SW480 (cell line): ENCODE measurements around the gene CKM.
"Not testable (repeated sequence)": the region's sequence is repeated elsewhere in the genome, so short reads cannot be mapped to it uniquely, and the experiment has no call there.

Source experiments
- DNase-seq: peaks from one replicate; pipeline ENCODE4 v3.0.0-alpha.2; 2016; ENCODE audit warnings: low spot score

Gene CKM

DNA sequence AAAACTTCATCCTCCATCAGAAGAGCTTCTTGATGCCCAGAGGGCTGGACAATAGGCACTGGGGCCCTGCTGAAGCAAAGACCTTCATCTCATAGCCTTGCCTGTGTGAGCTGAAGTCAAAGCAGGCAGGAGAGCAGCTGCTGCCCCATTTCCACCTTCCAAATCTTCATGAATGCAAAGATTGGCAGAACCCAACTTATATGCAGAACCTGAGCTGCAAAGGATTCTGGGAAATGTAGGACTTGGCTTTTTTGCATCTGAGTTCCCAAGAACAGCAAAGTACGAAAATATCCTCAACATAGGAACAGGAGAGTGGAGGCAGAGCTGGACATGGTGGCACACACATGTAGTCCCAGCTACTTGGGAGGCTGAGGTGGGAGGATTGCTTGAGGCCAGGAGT lies 30.8 kb downstream of the CKM start:
- DNase-seq = no peak

DNA sequence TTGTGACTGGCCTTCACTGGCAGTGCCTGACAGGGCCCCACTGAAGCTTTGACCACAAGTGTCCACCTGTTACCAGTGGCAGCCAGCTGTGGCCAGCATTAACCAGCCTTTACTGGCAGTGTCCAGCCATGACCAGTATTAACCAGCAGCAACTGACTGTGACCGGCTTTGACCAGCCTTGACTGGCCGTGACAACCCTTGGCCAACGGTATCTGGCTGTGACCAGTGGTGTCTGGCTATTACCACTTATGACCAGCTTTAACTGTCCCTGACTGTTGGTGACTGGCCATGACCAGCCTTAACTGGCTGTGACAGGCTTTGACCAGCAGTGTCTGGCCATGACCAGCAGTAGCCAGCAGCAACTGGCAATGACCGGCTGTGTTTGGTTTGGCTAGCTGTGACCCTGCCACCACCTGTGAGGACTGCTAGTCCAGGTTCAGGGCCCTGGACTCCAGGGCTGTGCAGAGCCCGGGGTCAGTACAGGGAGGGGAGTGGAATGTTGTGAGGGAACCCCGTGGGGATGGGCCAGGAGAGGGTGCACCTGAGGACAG lies 32.2 kb downstream of the CKM start:
- DNase-seq = no peak

GRCh38 chr19:45283443-45284033 lies 39.1 kb downstream of the CKM start:
- DNase-seq = no peak

DNA sequence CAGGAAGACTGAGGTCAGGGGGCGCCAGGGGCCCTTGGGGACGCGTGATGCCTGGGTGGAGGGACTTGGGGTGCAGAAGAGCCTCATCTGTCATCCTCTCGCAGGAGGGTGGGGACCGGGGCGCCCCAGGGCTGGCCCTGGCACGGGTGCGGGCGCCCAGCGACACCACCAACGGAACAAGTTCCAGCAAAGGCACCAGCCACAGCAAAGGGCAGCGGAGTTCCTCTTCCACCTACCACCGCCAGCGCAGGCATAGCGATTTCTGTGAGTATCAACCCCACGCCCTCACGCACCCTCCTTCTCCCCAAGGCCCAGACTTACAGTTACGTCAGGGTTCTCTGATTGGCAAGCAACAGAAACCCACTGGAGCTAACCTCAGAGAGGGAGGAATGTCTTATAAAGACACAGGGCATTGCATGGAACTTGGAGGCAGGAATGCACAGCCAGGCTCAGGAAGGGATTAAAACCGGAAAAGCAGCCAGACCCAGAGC lies 42.2 kb downstream of the CKM start:
- no peak for DNase-seq

GRCh38 chr19:45279587-45280192 lies 43.0 kb downstream of the CKM start:
- no peak for DNase-seq

GRCh38 chr19:45278087-45278486 lies 44.6 kb downstream of the CKM start:
- no peak for DNase-seq

GRCh38 chr19:45276284-45276687 lies 46.4 kb downstream of the CKM start:
- DNase-seq = no peak

DNA sequence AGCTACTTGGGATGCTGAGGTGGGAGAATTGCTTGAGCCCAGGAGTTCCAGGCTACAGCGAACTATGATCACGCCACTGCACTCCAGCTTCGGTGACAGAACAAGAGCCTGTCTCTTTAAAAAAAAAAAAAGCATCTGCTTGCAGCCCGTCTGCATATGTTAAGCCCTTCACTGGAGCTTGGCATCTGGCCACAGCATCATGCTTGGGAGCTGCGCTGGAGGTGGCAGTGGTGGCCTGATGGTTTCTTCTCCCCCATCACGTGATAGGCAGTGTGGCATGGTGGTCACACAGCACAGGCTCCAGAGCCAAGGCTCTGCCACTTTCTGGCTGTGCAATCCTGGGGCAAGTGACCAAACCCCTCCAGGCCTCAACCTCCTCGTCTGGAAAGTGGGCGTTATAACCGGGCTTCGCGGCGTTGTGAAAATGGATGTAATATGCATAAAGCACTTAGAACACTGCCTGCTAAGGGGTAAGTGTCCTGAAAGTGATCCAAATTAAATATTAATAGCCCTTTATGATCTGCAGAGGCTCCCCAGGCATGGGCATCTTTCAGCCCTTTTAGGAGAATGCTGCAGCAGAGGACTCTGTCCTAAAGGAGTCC lies 47.2 kb downstream of the CKM start:
- no peak for DNase-seq

DNA sequence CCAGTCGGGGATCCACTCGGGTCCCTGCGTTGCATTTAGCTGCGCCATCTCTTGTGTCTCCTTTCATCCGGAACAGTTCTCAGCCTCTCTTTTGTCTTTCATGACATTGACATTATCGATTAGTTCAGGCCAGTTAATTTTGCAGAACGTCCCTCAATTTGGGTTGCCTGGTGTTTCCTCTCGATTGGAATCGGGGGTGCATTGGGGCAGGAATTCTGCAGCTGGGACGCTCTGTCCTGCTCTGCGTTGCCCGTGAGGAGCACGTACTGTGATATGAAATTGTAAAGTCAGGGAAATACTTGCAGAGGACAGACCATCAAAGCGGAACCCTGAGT lies 49.2 kb downstream of the CKM start:
- DNase-seq = no peak

- no peak for DNase-seq
These were observed 51.0 kb downstream of the CKM start for GRCh38 chr19:45271735-45272108.

DNA sequence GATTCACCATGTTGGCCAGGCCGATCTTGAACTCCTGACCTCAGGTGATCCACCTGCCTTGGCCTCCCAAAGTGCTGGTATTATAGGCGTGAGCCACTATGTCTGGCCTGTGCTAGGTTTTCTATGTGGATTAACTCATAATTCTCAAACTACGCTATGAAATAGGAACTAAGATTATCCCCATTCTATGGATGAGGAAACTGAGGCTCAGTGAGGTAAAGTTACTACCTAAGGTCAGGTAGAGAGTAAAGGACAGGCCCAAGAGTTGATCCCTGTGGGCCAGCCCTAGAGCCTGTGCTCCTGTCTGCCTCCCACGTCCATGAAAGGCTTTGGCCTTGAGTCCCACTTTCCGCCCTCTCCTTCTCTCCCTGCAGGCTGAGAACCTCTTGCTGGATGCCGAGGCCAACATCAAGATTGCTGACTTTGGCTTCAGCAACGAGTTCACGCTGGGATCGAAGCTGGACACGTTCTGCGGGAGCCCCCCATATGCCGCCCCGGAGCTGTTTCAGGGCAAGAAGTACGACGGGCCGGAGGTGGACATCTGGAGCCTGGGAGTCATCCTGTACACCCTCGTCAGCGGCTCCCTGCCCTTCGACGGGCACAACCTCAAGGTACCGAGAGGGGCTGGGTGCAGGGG lies 51.5 kb downstream of the CKM start:
- no peak for DNase-seq

- not testable (repeated sequence) for DNase-seq
These were observed 52.7 kb downstream of the CKM start for GRCh38 chr19:45269939-45270338.

GRCh38 chr19:45267296-45267695 lies 55.4 kb downstream of the CKM start:
- no peak for DNase-seq

- DNase-seq = no peak
These were observed 57.3 kb downstream of the CKM start for GRCh38 chr19:45265375-45265774.

- DNase-seq = no peak
These were observed 57.8 kb downstream of the CKM start for GRCh38 chr19:45264781-45265317.

DNA sequence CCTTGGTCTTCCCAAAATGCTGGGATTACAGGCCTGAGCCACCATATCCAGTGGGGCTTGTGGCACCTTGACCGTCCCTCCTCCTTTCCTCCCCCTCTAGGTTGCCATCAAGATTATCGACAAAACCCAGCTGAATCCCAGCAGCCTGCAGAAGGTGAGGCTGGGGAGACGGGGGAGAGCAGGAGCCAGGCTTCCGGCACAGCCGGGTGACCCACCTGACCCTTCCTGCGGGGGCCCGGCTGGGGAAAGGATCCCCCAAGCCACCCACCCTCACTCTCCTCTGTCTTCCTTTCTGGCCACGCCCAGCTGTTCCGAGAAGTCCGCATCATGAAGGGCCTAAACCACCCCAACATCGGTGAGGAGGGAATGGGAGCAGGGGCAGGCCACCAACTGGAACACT lies 59.7 kb downstream of the CKM start:
- no peak for DNase-seq

DNA sequence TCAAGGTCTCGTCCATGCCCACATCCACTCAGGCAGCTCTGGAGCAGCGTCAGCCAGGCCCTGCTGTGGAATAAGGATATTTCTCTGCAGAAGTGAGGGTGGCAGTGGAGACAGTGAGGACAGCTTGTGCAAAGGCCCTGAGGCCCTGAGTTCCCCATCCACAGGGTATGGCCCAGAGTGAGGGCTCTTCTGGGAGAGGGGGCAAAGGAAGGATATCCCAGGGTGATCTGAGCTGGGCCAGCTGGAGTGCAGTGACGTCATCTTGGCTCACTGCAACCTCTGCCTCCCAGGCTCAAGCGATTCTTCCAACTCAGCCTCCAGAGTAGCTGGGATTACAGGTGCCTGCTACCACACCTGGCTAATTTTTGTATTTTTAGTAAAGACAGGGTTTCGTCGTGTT lies 60.1 kb downstream of the CKM start:
- DNase-seq = no peak

DNA sequence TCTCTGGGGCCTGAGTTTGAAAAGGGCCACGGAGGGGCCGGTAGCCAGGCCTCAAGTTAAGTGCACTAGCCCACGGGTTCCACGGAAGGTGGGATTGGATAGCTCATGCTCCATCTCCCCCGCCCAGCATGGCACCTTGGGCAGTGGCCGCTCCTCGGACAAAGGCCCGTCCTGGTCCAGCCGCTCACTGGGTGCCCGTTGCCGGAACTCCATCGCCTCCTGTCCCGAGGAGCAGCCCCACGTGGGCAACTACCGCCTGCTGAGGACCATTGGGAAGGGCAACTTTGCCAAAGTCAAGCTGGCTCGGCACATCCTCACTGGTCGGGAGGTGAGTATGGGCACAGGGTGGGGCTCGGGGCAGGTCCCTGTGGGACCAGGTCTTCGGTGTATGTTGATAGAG lies 63.8 kb downstream of the CKM start:
- DNase-seq = no peak

GRCh38 chr19:45256836-45257235 lies 65.8 kb downstream of the CKM start:
- no peak for DNase-seq
